HG03060 (cell line): Measurements from ENCODE around the gene ANXA6.

Experiments used
- ATAC-seq: cut with Tn5 transposase; IDR thresholded peaks from one replicate; pipeline ENCODE4 v1.9.1; 2021; ENCODE audit warnings: low read depth, moderate number of reproducible peaks; ENCODE audit not compliant: unreplicated experiment

ANXA6 gene

DNA sequence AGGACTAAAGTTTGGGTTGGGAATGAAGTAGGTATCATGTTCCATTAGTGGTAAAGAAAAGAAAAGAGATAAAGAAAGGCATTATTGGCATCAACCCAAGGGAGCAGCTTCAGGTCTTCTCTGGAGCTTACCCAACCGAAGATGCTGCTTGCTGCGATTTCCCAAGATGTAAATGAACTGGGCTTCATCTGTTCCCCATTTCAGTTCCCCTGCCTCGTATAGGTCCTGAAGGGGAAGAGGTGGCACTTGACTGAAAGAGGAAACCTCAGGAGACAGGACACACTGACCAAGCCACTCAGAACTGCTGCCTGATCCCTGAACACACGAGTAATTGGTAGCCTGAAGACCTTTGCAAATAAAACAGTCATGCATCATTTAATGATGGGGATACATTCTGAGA is 24.6 kb downstream of the ANXA6 start:
- no peak for ATAC-seq

DNA sequence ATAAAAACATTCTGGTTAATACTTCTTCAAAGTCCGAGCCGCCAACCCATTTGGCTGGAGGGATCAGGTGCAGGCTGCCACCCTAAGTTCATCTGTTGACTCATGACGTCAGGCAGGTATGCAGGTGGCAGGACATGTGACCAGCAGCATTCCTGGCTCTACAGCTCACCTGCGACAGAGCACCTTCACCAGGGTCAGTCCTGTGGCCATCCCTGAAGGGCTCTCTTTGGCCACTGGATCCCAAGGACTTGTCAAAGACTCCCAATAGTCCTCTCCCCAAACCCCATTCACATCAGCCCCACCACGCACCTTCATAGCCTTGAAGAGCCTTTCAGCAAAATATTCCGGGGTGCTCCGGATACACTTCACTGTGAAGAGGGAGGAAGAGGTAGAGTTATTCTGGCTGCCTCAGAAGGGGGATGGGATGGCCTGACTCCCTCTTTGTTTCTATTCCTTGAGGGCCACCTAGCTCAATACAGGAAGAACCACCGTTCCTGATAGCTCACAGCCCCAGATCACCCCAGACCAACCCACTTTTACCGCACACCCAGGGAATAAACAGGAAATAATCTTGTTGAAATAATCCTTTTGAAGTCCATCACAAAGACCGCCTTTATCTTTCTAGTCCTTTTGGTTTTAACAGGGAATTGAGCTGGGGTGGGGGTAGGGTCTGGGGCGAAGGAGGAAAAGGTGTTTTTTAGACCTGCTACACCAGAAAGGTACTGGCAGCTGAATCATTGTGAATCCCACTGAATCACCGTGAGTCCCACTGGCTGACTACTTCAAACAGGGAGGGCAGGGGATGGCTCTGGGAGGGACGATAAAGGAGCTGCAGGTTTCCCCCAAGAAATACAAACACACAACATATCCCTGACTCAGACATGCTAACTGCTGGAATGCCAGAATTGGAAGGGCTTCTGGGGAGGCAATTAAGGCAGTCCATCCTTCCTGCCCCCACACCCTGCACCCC is 26.4 kb downstream of the ANXA6 start:
- ATAC-seq = no peak

DNA sequence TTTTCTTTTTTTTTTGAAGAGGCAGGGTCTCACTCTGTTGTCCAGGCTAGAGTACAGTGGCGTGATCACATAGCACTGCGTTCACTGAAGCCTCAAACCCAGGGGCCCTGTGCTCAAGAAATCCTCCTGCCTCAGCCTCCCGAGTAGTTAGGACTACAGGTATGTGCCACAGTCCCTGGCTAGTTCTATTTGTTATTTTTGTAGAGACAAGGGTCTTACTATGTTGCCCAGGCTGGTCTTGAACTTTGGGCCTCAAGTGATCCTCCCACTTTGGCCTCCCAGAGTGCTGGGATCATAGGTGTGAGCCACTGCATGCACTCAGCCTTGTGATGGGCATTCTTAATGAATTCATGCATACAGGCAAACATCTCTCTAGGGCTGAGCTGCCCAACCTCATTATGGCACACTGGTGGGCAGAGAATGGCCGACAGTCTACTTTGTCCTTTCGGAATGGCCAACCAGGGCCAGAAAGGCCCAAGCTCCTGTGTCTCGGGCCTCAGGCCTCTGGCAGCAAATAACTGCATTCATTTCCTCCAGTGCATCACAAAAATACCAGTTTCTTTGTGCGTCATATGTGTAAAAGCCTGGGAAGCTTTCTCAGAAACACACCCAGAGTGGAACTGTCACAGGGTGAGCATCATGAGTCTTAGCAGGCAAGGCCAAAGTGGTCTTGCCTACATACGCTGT is 27.2 kb downstream of the ANXA6 start:
- ATAC-seq = no peak

DNA sequence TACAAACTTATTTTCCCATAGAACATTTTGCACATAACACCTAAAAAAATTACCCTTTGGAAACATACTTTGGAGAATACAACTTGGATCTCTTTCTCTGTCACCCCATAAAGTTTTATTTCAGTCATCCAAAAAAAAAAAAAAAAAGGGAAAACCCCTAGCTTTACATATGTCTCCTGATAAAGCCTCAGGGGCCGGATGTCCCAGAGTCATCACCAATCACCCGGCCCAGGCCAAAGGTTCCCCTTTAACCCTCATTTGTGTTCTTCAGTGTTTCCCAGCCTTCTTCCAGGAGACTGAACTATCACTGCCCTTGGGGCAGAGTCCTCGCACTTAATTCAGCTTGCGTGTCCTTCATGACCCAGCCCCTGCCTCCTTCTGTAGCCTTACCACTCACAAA is 28.8 kb downstream of the ANXA6 start:
- ATAC-seq = no peak

DNA sequence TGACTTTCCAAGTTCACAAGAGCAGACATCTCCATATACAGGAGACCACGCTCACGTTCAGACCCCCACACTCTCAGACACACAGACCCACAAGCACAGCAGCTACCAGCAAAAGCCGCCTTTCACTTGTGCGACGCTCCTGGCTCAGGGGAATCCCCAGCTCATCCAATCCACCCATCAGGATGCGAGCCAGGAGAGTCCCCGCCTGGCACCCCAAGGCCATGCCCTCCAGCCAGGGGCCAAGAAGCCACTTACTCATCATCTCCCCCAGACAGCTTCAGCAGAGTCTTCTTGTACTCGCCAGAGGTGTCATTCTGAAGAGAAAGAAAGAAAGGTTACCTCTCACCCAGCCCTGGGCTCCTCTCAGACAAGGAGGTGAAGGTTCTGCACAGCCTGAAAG is 29.7 kb downstream of the ANXA6 start:
- ATAC-seq = no peak

DNA sequence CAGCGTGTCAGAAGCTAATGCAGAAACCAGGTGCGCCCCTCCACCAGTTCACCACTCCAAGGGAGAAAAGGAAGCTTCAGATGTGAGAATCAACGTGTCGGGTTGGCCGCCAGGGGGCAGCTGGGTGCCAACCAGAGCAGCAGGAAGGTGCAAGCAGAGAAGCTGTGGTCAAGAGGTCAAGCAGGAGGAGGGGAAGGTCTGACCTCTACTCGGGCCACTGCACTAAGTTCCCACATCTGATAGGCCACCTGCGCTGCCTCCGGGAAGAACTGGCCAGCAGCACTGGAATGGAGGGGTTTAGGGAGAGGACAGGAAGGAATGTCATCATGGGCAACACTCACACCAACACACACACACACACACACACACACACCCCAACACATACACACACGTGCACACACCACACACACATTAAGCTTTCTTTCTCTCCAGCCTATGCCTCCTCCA is 31.4 kb downstream of the ANXA6 start:
- ATAC-seq = no peak

DNA sequence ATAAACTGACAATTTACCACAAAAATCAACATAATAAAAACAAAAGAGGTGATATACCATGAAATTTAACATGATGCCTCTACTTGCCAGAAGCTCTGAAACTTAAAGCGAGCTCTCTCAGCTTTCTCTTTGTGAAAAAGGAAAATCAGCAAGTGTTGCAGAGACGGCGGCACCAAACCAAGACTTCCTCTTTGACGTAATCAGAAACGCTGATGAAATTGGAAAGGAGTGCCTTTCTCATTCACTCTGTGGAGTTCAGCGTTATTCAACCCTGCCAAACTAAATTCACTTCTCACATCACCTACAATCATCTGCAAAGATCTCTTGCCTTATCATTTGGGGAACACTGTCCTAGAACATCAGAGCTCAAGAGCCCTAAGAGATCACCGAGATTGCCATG is 32.2 kb downstream of the ANXA6 start:
- no peak for ATAC-seq

DNA sequence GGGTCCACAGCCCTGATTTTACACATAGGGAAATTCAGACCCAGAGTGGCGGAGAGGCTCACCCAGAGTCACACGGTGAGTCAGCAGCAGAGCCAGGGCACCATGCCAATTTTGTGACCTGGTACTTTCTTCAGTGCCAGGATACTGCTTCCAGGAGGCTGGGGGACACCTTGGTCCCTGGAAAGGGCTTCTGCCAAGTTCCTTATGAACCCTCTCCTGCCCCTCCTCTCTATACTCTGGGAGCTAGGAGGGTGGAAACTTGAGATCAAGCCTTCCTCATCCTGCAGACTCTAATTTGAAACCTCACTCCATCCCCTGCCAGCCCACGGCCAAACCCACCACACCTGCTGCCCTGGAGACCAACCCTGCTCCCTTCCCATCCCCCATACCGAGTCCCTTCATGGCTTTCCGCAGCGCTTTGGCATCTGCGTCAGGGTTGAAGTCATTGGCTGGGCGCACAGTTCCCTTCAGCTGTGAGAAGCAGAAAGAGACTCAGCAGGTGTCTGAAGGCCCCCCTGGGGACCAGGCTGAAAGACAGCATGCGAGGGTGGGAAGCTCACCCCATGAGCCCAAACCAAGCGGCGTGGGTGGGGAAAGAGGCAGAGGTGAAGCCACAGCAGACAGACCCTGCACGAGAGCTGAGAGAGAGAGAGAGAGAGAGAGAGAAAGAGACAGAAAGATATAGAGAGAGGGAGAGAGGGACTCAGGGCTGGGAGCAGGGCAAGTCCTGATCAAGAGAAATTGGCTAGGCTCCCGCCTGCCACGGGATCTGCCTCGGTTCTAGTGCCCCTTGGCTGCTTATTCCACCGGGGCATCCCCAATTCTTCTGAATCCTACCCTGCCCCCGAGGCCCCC is 33.5 kb downstream of the ANXA6 start:
- peak; percentile 69 for ATAC-seq

DNA sequence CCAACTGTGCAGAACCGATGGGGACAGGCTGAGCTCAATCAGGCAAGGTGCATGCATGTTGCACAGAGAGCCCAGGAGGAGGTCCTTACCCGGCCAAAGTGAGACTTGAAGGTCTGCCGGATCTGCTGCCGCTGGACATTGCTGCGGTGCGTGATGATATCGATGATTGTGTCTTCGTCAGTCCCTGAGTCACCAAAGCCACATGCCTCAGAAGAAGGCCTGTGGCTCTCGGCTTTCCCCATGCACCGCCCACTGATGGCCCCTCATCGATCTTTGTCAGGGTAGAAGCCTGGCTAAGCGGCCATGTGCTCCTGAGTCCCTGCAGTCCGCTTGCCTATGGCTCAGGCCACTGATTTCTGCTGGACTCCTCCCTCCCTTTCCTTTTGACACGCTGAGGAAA is 34.8 kb downstream of the ANXA6 start:
- no peak for ATAC-seq

DNA sequence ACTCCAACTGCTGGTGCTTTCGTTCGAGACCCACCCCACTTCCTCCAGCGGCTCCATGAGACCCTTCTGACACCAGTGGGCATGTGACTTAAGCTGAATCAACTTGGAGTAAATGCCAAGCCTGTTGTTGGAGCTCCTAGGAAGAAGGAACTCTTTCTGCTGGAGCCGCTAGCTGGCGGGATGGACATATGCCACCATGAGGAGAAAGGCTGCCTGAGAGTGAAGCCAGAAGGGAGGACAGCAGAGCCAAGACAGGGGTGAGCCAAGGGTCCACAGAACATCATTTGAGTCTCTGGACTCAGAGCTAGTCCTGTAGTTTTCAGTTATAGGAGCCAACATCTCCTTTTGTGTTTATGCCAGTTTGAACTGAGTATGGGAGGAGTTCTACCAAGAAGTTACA is 35.9 kb downstream of the ANXA6 start:
- no peak for ATAC-seq

DNA sequence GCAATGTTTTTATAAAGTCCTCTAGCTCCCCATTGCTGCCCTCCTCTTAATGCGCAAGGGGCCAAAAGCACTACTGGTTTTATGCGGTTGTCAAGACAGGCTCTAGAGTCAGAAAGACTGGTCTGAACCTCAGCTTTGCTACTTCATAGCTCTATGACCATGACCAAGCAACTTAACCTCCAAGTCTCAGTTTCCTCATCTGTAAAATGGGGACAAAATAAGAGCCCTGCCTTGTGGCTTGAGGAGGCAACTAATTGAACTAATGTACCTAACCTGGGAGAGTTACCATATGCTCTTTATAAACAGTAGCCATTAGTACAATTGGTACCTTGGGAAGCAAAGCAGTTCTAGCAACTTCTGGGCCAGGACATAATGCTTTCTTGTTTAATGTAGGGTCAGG is 36.5 kb downstream of the ANXA6 start:
- no peak for ATAC-seq

DNA sequence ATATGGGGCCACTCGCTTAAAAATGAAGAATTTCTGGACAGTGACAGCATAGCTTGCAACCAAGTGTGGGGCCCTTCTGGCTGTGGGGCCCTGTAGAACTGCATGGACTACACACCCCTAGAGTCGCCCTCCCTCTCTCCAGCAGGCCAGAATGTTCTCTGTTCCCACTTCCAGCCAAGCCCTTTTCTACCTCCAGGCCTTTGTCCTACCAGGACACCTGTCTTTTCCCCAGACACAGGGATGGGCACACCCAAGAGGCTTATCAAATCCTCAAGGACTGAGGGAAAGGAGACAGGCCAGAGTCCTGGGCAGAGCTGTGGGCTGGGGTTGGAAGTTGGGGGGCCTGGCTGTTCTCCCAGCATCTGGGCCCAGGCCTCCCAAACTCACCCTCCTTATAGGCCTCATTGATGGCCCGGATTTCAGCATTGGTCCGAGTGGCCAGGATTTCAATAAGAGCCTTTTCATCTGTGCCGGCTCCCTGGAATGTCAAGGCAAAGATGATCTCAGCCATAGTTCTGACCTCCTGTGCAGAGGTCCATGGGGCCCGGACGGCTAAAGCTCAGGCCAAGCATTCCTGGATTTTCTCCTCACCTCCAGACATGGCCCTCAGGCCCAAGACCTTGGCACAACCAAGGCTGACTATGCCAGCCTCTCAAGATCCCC is 38.5 kb downstream of the ANXA6 start:
- no peak for ATAC-seq

DNA sequence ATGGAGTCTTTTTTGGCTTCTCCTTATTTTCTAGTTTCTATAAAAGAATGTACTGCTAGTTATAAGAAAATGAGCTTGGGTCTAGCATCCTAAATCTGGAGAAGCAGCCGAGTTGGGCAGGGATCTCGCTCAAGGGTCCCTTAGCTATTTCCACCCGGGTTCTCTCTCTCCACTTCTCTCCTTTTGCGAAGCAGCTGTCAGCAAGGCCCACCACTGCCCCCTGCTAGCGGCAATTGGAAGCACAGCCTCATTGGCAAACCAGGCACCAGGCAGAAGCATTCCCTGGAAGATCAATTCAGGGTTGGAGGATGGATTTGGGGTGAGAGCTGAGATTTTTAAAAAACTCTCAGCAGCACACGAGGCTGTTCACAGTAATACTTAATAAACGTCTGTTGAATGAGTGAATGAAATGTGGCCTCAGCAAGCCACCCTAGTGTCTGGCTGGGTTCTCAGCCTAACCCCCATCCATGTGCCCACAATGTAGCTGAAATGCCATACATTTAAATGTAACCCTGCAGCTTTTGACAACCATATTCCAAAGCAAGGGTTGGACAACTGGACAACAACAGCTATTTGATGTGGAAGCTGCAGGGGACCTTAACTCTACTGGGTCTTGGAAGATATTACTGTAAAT is 42.2 kb downstream of the ANXA6 start:
- no peak for ATAC-seq

DNA sequence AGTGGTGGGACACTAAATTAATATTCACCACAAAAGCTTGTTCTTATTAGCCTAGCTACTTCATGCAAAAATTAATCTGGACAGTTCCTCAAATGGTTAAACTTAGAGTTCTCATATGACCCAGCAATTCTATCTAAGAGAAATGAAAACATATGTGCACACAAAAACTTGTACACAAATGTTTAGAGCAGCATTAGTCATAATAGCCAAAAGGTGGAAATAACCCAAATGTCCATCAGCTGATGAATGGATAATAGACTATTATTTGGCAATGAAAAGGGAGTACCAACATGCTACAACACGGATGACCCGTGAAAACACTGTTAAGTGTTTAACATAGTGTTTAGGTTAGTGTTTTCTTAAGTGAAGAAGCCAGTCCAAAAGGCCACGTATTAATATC is 43.9 kb downstream of the ANXA6 start:
- ATAC-seq = no peak

DNA sequence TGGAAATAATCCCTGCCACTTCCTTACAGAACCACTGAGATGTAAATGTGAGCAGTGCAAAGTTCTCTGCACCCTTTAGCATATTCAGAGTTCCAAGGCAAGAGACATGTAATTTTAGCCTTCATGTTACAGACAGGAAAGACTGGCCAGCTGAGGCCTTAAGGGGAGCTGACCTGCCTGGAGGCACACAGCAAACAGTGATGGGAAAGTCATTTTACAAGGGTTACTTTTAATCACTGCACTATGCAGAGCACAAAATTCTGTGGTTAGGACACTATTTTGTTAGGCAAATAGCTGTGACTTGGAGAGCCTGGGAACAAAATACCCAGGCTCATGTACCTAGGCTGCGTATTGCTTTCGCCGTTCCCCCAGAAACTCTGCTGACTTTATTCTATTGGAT is 46.6 kb downstream of the ANXA6 start:
- ATAC-seq = no peak

DNA sequence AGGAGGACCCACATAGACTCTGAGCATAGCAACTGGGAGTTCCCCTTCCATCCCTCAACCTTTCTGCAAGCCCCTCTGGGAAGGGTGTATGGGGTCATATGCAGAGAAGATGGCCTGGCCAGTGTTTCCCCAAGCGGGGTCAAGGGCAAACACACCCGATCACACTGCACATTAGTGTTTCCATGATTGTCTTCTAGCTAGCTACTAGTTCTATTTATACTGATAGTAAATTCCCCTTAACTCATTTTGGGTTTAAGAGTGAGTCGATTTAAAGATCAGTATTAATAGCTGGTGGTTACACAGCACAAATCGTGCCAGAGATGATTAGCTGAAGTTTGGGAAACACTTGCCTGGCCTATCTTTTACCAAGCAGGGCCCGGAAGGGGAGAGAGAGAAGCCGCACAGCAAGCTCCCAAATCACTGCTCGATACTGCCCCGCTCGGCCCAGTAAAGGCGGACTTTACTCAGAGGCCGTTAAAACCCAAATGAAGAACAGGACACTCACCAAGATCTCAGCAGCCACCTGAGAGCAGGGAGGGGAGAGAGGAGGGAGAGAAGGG is 47.4 kb downstream of the ANXA6 start:
- ATAC-seq = no peak

DNA sequence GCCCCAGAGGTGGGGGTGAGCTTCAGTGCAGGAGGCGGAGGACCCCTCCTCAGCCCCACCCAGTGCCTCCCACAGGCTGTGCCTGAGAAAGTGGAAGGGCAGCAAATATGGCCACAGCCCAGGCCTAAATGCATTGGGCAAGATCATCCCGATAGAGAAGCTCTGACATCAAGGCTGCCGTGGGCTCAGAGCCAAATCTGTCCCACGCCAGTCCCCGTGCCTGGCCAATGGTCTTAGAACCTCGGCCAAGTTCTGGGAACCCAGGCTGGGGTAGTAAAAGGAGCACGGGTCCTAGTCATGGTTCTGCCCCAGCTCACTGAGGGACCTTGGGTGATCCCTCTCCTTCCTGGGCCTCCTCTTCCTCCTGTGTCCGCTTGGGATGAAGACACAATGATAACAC is 49.0 kb downstream of the ANXA6 start:
- no peak for ATAC-seq

DNA sequence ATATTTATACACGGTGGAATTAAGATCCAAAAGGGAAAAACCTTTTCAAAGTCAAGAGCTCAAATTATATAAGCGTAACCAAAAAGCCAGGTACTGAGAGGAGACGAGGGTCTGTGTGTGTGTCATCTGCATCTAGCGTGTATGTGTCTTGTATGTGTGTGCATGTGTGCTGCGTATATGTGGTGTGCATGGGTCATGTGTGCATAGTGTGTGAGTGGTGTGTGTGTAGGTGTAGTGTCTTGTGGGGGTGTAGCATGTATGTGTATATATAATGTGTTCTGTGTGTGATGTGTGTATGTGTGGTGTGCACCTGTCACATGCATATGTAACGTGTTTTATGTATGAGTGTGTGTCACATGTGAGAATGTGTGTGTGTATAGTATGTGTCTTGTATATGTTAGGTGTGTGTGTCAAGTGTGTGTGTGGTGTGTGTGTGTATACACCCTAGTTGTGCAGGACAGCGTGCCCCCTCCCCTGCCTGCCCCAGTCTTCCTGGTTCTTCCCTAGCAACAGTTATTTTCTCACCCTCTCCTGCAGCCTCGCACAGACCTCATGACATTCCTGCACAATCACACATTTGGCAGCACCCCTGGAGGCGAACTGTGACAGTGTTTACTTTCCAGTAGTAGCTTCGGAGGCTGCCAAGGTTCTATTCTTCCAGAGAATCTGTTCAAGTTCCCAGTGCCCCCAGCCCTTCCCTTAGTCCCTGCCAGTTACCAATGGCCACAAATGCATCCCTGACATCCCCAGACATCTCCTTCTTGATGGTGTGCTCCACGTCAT is 49.6 kb downstream of the ANXA6 start:
- ATAC-seq = no peak

DNA sequence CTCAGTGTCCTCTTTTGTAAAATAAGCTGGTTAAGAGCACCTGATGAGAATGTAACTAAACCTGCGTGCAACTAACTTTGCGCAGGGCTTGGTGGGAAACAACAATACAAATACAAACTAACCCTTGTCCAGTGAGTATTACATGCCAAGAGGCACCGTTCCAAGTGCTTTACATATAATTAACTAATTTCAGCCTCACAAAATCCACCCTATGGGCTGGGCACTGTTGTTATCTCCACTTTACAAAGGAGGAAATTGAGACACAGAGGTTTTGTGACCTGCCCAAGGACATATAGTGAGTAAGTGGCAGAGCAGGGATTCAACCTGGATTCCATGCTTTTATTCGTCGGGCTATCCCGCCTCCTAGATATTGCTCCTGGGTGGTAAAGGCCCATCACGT is 50.5 kb downstream of the ANXA6 start:
- no peak for ATAC-seq
